AG04449 (cell line): ENCODE results near the gene SELENOO.

Experiments
- CTCF ChIA-PET: fragments of 350-600 bp; formaldehyde crosslinking; extraction: SDS; loops from one replicate; lab custom pipeline; 2021; ENCODE audit warnings: antibody characterized with exemption; lab: Yijun Ruan, JAX
- POLR2A ChIA-PET: fragments of 400-600, 350-600 bp; formaldehyde crosslinking; extraction: SDS; loops from one replicate; lab custom pipeline; 2020; ENCODE audit warnings: antibody characterized with exemption, inconsistent platforms; lab: Yijun Ruan, JAX
- DNase-seq: peaks from one replicate; pipeline ENCODE4 v3.0.0-alpha.2; 2010; ENCODE audit warnings: low read depth, low spot score
- H3K4me3 ChIP-seq: 2 replicates; pipeline ENCODE4 v1.5.1; 2011; ENCODE audit warnings: low read depth, mild to moderate bottlenecking, control low read depth, low read length
- CTCF ChIP-seq: IDR thresholded peaks from one replicate; pipeline ENCODE4 v1.5.1; 2011; ENCODE audit warnings: mild to moderate bottlenecking, moderate library complexity, low read length, control low read depth, inconsistent platforms; ENCODE audit not compliant: insufficient read depth; ENCODE audit errors: missing control alignments

Gene SELENOO

GRCh38 chr22:50184004-50184901 lies 16.6 kb upstream of the SELENOO start:
- no peak for TF ChIP-seq CTCF
- ChIA-PET POLR2A (no interaction called here), CTCF (interaction anchor here (0.8 to 1.0 kb wide), 3 partner anchors 10 to 254 kb away, joined by 3 read pairs; no protein-coding TSS in a partner anchor)
- no peak overlapping the region for H3K4me3 ChIP-seq
- DNase-seq = no peak

GRCh38 chr22:50184902-50185374 lies 15.9 kb upstream of the SELENOO start:
- POLR2A ChIA-PET = no interaction called here

GRCh38 chr22:50185375-50186087 lies 15.3 kb upstream of the SELENOO start, which contains the start of gene TRABD:
Gene TRABD, plus strand, starts transcription at chr22:50185913. Its CDS starts 7,148 bp downstream, at chr22:50193061.
- ChIA-PET POLR2A (no interaction called here), CTCF (no interaction called here)
- no peak for DNase-seq
- no peak for TF ChIP-seq CTCF
- peak within 1 kb of the TSS; percentile 67 for H3K4me3 ChIP-seq

More at GRCh38 chr22:50184902-50185374, 15.9 kb upstream of the SELENOO start:
- DNase-seq = no peak
- H3K4me3 ChIP-seq = peak overlapping the region; percentile 66
- CTCF ChIA-PET = interaction anchor here (0.8 kb wide), 2 partner anchors 11 to 254 kb away, joined by 3 read pairs; no protein-coding TSS in a partner anchor
- TF ChIP-seq CTCF = no peak

- CTCF ChIA-PET = interaction anchor here (0.9 kb wide), 1 partner anchor 23 kb away, joined by 3 read pairs; no protein-coding TSS in a partner anchor
- peak overlapping the region; percentile 67 for H3K4me3 ChIP-seq
- no peak for DNase-seq
- POLR2A ChIA-PET = no interaction called here
- TF ChIP-seq CTCF = no peak
Observed at GRCh38 chr22:50186181-50186714, 14.6 kb upstream of the SELENOO start.

- TF ChIP-seq CTCF = no peak
- DNase-seq = no peak
- ChIA-PET CTCF (interaction anchor here (0.6 to 1.2 kb wide), 4 partner anchors 16 to 155 kb away, joined by 3 read pairs; no protein-coding TSS in a partner anchor), POLR2A (no interaction called here)
- peak overlapping the region; percentile 67 for H3K4me3 ChIP-seq
Observed at GRCh38 chr22:50186761-50187523, 13.9 kb upstream of the SELENOO start.
